Thyroid gland (tissue), 4 donors: Measurements from ENCODE around the gene TSSK3.

Source experiments
- POLR2A ChIP-seq, 2 donors: fragments of 450-650 bp; IDR thresholded peaks; one replicate each; pipeline ENCODE4 v1.6.1; 2017; ENCODE audit warnings: antibody characterized with exemption in 2 of 2, mild to moderate bottlenecking in 2 of 2, moderate library complexity in 1 of 2
- TF ChIP-seq, protein P1 (sequence below), 6 experiments: fragments of 200-600 bp in 3 of 6; fragments of 450-650 bp in 3 of 6; sonication (generic) in 3 of 6; IDR thresholded peaks; one replicate each; pipeline ENCODE4 v1.5.1; 2016 to 2019; ENCODE audit warnings: antibody characterized with exemption in 6 of 6, mild to moderate bottlenecking in 2 of 6, inconsistent platforms in 1 of 6, moderate library complexity in 1 of 6

DNA sequence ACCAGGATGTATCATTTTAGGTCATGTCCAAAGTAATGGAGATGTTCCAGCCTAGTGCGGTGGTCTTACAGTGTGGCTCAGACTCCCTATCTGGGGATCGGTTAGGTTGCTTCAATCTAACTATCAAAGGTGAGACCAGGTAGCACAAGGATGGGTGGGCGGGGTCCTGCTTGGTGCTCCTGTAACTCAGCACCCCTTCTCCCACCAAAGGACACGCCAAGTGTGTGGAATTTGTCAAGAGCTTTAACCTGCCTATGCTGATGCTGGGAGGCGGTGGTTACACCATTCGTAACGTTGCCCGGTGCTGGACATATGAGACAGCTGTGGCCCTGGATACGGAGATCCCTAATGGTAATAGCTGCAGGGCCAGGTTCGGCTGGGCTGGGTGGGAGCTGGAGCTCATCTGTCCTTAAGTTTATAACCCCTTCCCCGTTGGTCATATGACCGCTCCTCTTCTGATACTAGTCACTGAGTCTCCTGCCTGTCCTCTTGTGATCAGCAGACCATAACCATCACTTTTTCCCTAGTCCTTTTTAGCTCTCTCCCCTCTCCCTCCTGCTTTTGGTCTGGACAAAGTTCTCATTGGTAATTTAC is 31.7 kb upstream of the TSSK3 start:
- TF ChIP-seq, protein P1, sequence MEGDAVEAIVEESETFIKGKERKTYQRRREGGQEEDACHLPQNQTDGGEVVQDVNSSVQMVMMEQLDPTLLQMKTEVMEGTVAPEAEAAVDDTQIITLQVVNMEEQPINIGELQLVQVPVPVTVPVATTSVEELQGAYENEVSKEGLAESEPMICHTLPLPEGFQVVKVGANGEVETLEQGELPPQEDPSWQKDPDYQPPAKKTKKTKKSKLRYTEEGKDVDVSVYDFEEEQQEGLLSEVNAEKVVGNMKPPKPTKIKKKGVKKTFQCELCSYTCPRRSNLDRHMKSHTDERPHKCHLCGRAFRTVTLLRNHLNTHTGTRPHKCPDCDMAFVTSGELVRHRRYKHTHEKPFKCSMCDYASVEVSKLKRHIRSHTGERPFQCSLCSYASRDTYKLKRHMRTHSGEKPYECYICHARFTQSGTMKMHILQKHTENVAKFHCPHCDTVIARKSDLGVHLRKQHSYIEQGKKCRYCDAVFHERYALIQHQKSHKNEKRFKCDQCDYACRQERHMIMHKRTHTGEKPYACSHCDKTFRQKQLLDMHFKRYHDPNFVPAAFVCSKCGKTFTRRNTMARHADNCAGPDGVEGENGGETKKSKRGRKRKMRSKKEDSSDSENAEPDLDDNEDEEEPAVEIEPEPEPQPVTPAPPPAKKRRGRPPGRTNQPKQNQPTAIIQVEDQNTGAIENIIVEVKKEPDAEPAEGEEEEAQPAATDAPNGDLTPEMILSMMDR (IDR thresholded peaks at IDR 0.05): no peak
- no peak for TF ChIP-seq POLR2A (IDR thresholded peaks at IDR 0.05)
